GM23248 (cell line): ENCODE results near the gene LRRC52. TPM values are rescaled to one million over a fixed set of nuclear protein-coding genes. Genes with fewer than 3 reads are reported as not detected.

ENCODE experiments used
- DNase-seq: peaks from one replicate; pipeline ENCODE4 v3.0.0-alpha.2; 2015
- H2AFZ ChIP-seq: fragments of 200-600 bp; sonication (generic); 2 replicates; pipeline ENCODE4 v1.6.1; 2016; ENCODE audit warnings: antibody characterized with exemption
- H3F3A ChIP-seq: fragments of 200-600 bp; sonication (generic); 2 replicates; pipeline ENCODE4 v1.6.1; 2016; ENCODE audit warnings: mild to moderate bottlenecking, antibody characterized with exemption, mixed run types; ENCODE audit not compliant: insufficient read depth
- H3K27ac ChIP-seq: fragments of 200-600 bp; sonication (generic); 2 replicates; pipeline ENCODE4 v1.5.1; 2016; ENCODE audit warnings: mild to moderate bottlenecking
- H3K27me3 ChIP-seq: fragments of 200-600 bp; sonication (generic); replicated peaks from 2 replicates; pipeline ENCODE4 v1.6.1; 2016; ENCODE audit warnings: mild to moderate bottlenecking; ENCODE audit not compliant: insufficient read depth
- H3K36me3 ChIP-seq: fragments of 200-600 bp; sonication (generic); 2 replicates; pipeline ENCODE4 v1.6.1; 2016; ENCODE audit warnings: low read depth, mild to moderate bottlenecking
- H3K4me1 ChIP-seq: fragments of 200-600 bp; sonication (generic); 2 replicates; pipeline ENCODE4 v1.6.1; 2016; ENCODE audit warnings: mild to moderate bottlenecking; ENCODE audit not compliant: insufficient read depth
- H3K4me2 ChIP-seq: fragments of 200-600 bp; sonication (generic); one replicate; pipeline ENCODE4 v1.6.1; 2016; ENCODE audit warnings: mild to moderate bottlenecking; ENCODE audit not compliant: unreplicated experiment
- H3K4me3 ChIP-seq: fragments of 200-600 bp; sonication (generic); 2 replicates; pipeline ENCODE4 v1.5.1; 2016; ENCODE audit warnings: mild to moderate bottlenecking
- H3K79me2 ChIP-seq: fragments of 200-600 bp; sonication (generic); 2 replicates; pipeline ENCODE4 v1.6.1; 2016; ENCODE audit warnings: mild to moderate bottlenecking; ENCODE audit not compliant: insufficient read depth
- H3K9ac ChIP-seq: fragments of 200-600 bp; sonication (generic); 2 replicates; pipeline ENCODE4 v1.6.1; 2016; ENCODE audit warnings: mild to moderate bottlenecking
- H3K9me2 ChIP-seq: fragments of 200-600 bp; sonication (generic); 2 replicates; pipeline ENCODE4 v1.6.1; 2016; ENCODE audit warnings: mixed run types, mild to moderate bottlenecking, moderate library complexity; ENCODE audit not compliant: insufficient read depth
- H3K9me3 ChIP-seq: fragments of 200-600 bp; sonication (generic); one replicate; pipeline ENCODE4 v1.6.1; 2017; ENCODE audit warnings: low read depth
- H4K20me1 ChIP-seq: fragments of 200-600 bp; sonication (generic); 2 replicates; pipeline ENCODE4 v1.6.0; 2016; ENCODE audit not compliant: insufficient read depth
- EZH2 ChIP-seq: fragments of 200-600 bp; sonication (generic); IDR thresholded peaks from 2 replicates; pipeline ENCODE4 v1.6.1; 2018; ENCODE audit warnings: antibody characterized with exemption, mild to moderate bottlenecking; ENCODE audit not compliant: insufficient read depth, poor library complexity, severe bottlenecking
- EZH2phosphoT487 ChIP-seq: fragments of 200-600 bp; sonication (generic); IDR thresholded peaks from 2 replicates; pipeline ENCODE4 v1.6.1; 2018; ENCODE audit warnings: antibody characterized with exemption, moderate library complexity, mild to moderate bottlenecking, low read depth; ENCODE audit not compliant: insufficient read depth
- WGBS, 2 experiments: methylation state at CpG; one replicate each; pipeline ENCODE4 v1.1.6; 2015 to 2017; ENCODE audit warnings: low lambda C conversion rate in 2 of 2, low coverage in 1 of 2; ENCODE audit errors: missing lambda C conversion rate in 2 of 2; 5-methylcytosine and 5-hydroxymethylcytosine counted together
- in situ Hi-C: fragments of 300-500 bp; cut with MboI; formaldehyde crosslinking; loops from 2 replicates; pipeline ENCODE4 v1.15.0; 2020
- polyA plus RNA-seq: library from polyadenylated mRNA; unstranded; fragments of >200 nt; fragmentation: Nextera tagmentation; extraction: Ambion mirVana; gene quantifications from 2 replicates; pipeline ENCODE4 v1.2.1, GENCODE V29; 2016
- total RNA-seq: library from RNA; depleted of rRNA; stranded (reverse); fragments of >200 nt; shearing (Covaris generic); gene quantifications from 2 replicates; pipeline ENCODE4 v1.2.3, GENCODE V29; 2014

The LRRC52 gene
- total and polyA plus RNA-seq, 2 experiments from 2014 or later = not detected

DNA sequence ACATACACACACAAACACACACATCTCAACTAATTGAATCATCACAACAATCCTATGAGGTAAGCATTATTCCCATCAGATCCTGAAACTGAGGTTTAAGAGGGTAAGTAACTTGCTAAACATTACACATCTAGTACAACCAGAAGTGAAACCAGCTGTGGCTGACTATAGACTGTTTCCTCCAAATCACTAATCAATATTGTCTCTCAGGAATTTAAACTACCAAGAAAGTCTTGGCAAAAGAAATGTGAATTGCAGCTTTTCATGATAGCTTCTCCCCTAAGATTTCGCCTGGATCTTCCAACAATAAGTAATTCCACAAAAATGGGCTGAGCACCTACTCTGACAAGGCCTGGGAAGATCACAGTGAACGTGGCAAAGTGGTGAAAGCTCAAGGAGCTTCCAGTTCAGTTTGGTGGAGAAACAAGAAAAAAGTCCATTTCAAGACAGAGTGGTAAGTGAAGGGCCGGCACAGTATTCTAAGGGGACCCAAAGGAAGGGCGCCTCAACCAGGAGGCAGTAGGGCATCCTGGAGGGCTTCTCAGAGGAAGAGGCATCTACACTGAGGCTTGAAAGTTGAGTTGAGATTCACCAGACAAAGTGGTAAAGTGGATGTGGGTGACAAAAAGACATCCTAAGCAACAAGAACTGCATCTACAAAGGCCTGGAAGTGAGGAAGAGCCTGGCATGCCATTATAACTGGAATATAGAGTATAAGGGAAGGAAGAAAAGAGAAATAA is 22.1 kb downstream of the LRRC52 start:
- Histone ChIP-seq H3K27ac (no peak overlapping the region), H3K36me3 (no peaks in the 10 kb centered on the region), H3K9me3 (no peaks in the 10 kb centered on the region), H4K20me1 (no peaks in the 10 kb centered on the region), H3K4me1 (no peaks in the 10 kb centered on the region), H3F3A (no peaks in the 10 kb centered on the region), H3K79me2 (no peaks in the 10 kb centered on the region), H3K27me3 (peaks cover 9% of the 10 kb centered on the region), H3K4me3 (no peak overlapping the region), H3K9me2 (no peaks in the 10 kb centered on the region), H2AFZ (no peak overlapping the region), H3K4me2 (no peak overlapping the region), H3K9ac (no peak overlapping the region)
- in situ Hi-C loops = no loop called here
- no peak for DNase-seq
- no peak for TF ChIP-seq EZH2phosphoT487
- no peak for TF ChIP-seq EZH2
- WGBS, 2 experiments = 27 to 34% methylated on average over 4 of the region's 4 CpGs

DNA sequence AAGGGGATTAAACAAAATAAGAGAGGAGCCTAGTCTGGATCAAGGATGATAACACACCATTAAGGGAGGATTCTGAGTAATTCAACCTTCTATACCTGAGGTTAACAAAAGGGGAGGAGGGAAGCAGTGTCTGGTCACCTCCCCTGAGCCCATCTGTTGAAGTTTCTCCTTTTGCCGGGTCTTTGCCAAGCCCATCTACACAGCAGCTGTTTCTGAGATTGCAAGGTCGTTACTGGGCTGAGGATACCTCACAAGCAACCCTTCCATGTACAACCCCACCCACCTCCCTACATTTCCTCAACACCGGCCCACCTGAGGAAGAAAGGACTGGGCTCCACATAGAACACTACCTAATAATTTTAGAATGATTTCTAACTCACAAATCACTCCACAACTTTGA is 26.3 kb downstream of the LRRC52 start:
- H3K79me2 ChIP-seq = no peaks in the 10 kb centered on the region
- no peak for DNase-seq
- H3K4me1 ChIP-seq = no peaks in the 10 kb centered on the region
- WGBS, 2 experiments = 18 to 19% methylated on average over 3 of the region's 3 CpGs
- no peaks in the 10 kb centered on the region for H3F3A ChIP-seq
- no peak overlapping the region for H3K4me3 ChIP-seq
- no peak overlapping the region for H3K9ac ChIP-seq
- peaks cover 13% of the 10 kb centered on the region for H3K27me3 ChIP-seq
- no peak overlapping the region for H3K27ac ChIP-seq
- no peaks in the 10 kb centered on the region for H3K9me2 ChIP-seq
- TF ChIP-seq EZH2 (no peak), EZH2phosphoT487 (no peak)
- in situ Hi-C loops = no loop called here
- H2AFZ ChIP-seq = no peak overlapping the region
- H3K36me3 ChIP-seq = no peaks in the 10 kb centered on the region
- H3K4me2 ChIP-seq = no peak overlapping the region
- no peaks in the 10 kb centered on the region for H3K9me3 ChIP-seq
- H4K20me1 ChIP-seq = no peaks in the 10 kb centered on the region

DNA sequence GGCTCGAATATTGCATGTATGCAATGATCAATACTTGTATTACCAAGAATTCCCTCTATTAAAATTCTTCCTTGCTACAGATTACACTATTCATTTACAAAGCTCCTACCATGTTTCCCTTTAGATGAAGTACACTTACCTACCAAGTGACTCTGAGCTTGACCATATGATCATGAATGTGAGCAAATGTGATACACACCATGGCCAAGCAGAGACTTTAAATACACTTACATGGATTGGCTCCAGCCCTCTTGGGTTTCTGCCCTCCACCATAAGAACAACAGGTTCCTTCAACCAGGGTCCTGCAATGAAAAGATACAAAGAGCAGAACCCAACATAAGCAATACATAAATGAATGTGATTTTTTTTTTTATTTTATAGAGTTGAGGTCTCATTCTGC is 30.0 kb downstream of the LRRC52 start:
- no peak for TF ChIP-seq EZH2
- no peak for TF ChIP-seq EZH2phosphoT487
- WGBS, 2 experiments = 26 to 33% methylated on average over 1 of the region's 1 CpG
- Histone ChIP-seq H3K27ac (no peak overlapping the region), H3F3A (no peaks in the 10 kb centered on the region), H3K27me3 (peaks cover 25% of the 10 kb centered on the region), H3K9me3 (no peaks in the 10 kb centered on the region), H3K9me2 (no peaks in the 10 kb centered on the region), H3K4me1 (no peaks in the 10 kb centered on the region), H3K4me2 (no peak overlapping the region), H3K36me3 (no peaks in the 10 kb centered on the region), H3K4me3 (no peak overlapping the region), H3K9ac (no peak overlapping the region), H2AFZ (no peak overlapping the region), H3K79me2 (no peaks in the 10 kb centered on the region), H4K20me1 (no peaks in the 10 kb centered on the region)
- DNase-seq = no peak
- in situ Hi-C loops = no loop called here

DNA sequence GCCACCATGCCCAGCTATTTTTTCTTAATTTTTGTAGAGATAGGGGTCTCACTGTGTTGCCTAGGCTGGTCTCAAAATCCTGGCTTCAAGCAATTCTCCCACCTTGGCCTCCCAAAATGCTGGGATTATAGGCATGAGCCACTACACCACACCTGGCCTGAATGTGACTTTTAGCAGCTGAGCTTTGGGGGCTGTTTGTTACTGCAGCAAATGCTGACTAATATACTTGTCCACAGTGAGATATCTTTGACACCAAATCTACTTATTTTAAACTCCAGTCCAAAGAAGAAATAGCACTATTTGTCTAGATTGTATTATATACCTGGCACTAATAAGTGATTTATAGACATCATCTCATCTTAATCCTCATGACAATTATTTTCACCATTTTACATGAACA is 30.5 kb downstream of the LRRC52 start:
- TF ChIP-seq EZH2 (no peak), EZH2phosphoT487 (no peak)
- in situ Hi-C loops = no loop called here

More for the DNA sequence above, 30.5 kb downstream of the LRRC52 start:
- Histone ChIP-seq H3F3A (no peaks in the 10 kb centered on the region), H3K79me2 (no peaks in the 10 kb centered on the region), H3K4me3 (no peak overlapping the region), H3K9me3 (no peaks in the 10 kb centered on the region), H4K20me1 (no peaks in the 10 kb centered on the region), H3K4me1 (no peaks in the 10 kb centered on the region), H3K27ac (no peak overlapping the region), H3K4me2 (no peak overlapping the region), H3K9me2 (no peaks in the 10 kb centered on the region), H2AFZ (no peak overlapping the region), H3K36me3 (no peaks in the 10 kb centered on the region), H3K9ac (no peak overlapping the region), H3K27me3 (peaks cover 25% of the 10 kb centered on the region)
- no peak for DNase-seq
